ENCODE data around the gene KIAA0040. TPM values are rescaled to one million over a fixed set of nuclear protein-coding genes. Genes with fewer than 3 reads are reported as not detected.

Gene KIAA0040
- polyA plus RNA-seq, 1 donor from 2014 or later = 85.7 TPM

DNA sequence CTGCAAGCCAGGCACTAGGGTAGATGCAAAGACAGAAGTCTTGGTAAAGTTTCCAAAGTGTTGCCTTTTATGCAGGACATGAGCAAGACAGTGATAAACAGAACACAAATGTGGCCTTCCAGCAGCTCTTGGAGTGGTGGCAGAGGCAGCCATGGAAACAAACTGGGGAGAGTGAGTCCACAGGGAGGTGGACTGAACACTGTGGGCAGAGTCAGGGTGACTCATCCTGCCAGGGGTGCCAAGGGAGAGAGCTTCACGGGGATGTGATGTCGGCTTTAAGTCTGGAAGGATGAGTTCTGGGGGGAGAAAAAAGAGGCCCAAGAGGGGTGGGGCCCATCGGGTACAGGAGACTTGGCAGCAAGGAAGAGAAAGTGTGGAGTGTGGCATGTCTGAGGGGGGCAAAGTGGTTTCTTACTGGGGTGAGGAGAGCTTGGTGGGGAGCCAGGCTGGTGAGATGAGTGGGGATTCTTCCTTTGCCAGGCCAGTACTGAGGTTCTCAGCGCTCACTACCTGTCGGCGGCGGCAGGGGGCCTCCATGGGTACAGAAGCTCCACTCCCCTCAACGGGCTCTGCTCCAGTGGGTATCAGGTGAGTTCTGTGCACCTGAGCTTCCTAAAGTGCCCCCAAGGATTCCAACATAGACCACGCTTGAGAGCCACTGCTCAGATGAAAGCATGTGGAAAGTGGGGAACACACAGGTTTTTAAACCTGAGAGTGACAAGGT, 41.8 kb downstream of the KIAA0040 start:
- Mint-ChIP-seq H3K4me1 (peaks cover 14 to 32% (median 18%) of the 10 kb centered on the region in 3 donors), H3K27me3 (peaks cover 28% of the 10 kb centered on the region), H3K27ac (no peak overlapping the region), H3K4me3 (no peak overlapping the region), H3K36me3 (no peaks in the 10 kb centered on the region), H3K9me3 (no peaks in the 10 kb centered on the region)

GRCh38 chr1:175148068-175148467, 44.5 kb downstream of the KIAA0040 start:
- Mint-ChIP-seq H3K4me3 (no peak overlapping the region), H3K4me1 (peaks cover 5 to 21% (median 7%) of the 10 kb centered on the region in 3 donors), H3K27ac (peak overlapping the region in 1 of 3 donors; percentile 63), H3K36me3 (no peaks in the 10 kb centered on the region), H3K9me3 (no peaks in the 10 kb centered on the region), H3K27me3 (peaks cover 26% of the 10 kb centered on the region)

- H3K4me1 Mint-ChIP-seq = peaks cover 10 to 26% (median 10%) of the 10 kb centered on the region in 3 donors
- H3K27ac Mint-ChIP-seq = peak overlapping the region in 2 of 3 donors; percentile 47 to 63
- no peak overlapping the region for H3K4me3 Mint-ChIP-seq
- H3K36me3 Mint-ChIP-seq = no peaks in the 10 kb centered on the region
- H3K27me3 Mint-ChIP-seq = peaks cover 24% of the 10 kb centered on the region
- H3K9me3 Mint-ChIP-seq = no peaks in the 10 kb centered on the region
Observed at GRCh38 chr1:175147569-175147968, 45.0 kb downstream of the KIAA0040 start.

DNA sequence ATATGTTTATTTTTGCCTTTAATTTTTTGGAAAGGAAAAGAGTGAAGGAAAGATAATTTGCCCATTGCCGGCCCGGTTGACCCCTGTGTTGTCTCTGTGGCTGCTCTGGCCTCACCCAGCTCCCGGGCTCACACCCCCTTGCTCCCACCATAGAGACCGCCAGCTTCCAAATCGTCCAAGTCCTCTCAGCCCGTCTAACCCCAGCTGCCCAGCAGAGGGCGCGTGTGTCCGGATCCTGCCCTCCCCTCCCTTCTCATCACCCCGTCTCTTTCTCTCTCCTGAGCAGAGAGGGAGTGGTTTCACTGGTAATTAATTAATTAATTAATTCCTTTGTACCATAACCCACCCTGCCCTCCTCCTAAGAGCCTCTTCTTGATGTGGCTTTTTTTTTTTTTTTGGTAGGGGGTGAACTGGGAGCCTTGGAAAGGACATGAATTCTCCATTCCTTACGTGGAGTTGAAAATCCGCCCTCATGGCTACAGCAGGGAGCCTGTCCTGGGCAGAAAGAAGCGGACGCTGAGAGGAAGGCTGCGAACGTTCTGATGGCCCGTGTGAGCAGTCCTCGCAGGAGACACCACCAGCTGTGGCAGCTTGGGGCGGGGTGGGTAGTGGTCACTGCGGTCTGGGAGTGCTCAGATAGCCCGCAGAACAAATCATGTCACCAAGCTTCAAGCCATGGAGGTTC, 45.9 kb downstream of the KIAA0040 start:
- Mint-ChIP-seq H3K4me1 (peaks cover 15 to 32% (median 15%) of the 10 kb centered on the region in 3 donors), H3K27me3 (peaks cover 17% of the 10 kb centered on the region), H3K4me3 (no peak overlapping the region), H3K36me3 (no peaks in the 10 kb centered on the region), H3K27ac (no peak overlapping the region), H3K9me3 (no peaks in the 10 kb centered on the region)

DNA sequence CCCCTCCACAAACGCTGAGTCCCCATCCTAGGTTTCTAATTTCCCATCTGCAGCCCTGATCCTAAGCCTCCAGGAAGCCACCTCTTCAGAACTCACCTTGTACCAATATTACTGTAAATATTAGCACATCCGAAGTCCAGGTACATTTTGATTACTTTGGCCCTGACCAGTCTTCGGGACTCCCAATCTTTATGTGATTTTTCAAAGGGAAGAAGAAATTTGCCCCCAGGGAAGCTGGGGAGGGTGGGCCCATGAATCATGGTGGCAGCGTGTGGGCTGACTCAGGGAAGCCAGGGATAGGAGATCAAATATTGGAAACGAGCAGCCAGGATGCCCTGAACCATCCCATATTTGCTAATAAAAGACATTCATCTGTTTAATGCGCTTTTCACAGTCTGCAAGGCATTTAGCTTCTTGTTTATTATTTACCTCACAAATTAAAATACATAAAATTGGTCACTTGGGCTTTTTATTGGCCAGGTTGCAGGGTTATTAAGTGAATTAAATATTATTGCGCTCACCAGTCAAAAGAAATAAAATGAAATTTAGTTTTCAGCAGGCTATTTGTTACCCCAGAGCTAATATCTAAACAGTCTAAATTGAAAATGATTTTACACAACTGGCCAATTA, 46.6 kb downstream of the KIAA0040 start:
- Mint-ChIP-seq H3K4me1 (peaks cover 17 to 35% (median 21%) of the 10 kb centered on the region in 3 donors), H3K36me3 (no peaks in the 10 kb centered on the region), H3K9me3 (no peaks in the 10 kb centered on the region), H3K27ac (no peak overlapping the region), H3K4me3 (no peak overlapping the region), H3K27me3 (peaks cover 13% of the 10 kb centered on the region)

- H3K9me3 Mint-ChIP-seq = no peaks in the 10 kb centered on the region
- peaks cover 13% of the 10 kb centered on the region for H3K27me3 Mint-ChIP-seq
Observed at GRCh38 chr1:175138579-175138978, 54.0 kb downstream of the KIAA0040 start.

DNA sequence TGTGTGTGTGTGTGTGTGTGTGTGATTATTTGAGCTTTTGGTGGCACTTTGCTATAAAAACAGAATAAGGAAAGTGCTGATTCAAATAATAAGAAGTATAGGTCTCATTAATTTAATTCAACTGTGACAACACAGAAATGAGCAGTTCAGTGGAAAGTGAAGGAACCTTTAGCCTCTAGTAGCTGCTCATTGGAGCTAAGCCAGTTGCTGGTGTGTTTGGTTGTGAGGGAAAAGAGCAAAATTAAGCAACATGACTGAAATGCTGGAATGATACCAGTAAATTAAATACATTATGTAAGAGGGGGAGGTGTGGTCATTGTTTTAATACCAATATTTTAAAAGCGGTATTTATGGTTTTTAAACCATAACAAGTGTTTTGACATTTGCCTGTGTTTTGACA, 55.2 kb downstream of the KIAA0040 start:
- peaks cover 13% of the 10 kb centered on the region for H3K27me3 Mint-ChIP-seq
- H3K27ac Mint-ChIP-seq = no peak overlapping the region
- peaks cover 8 to 17% (median 15%) of the 10 kb centered on the region in 3 donors for H3K4me1 Mint-ChIP-seq
- H3K4me3 Mint-ChIP-seq = no peak overlapping the region
- H3K9me3 Mint-ChIP-seq = no peaks in the 10 kb centered on the region
- H3K36me3 Mint-ChIP-seq = peaks cover 2% of the 10 kb centered on the region

More at GRCh38 chr1:175138579-175138978, 54.0 kb downstream of the KIAA0040 start:
- Mint-ChIP-seq H3K36me3 (no peaks in the 10 kb centered on the region), H3K4me1 (peaks cover 17 to 28% (median 20%) of the 10 kb centered on the region in 3 donors), H3K27ac (no peak overlapping the region), H3K4me3 (no peak overlapping the region)

DNA sequence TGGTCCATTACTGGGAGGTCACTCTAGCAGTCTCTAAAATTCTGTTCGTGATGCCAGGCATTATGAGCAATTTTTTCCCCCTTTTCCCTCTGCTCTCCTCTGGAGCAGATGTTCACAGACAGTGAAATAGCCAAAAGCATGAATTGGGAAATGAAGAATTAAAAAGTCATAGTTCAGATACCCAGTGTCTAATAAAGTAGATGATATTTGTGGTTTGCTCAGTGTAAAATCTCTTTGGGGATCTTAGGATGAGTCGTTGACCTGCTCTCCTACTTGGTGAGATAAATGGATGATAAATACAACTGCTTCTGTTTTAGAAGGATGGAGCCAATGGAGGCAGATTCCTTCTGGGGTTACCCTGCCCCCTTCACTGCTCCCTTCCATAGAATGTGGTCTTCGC, 56.3 kb downstream of the KIAA0040 start:
- peaks cover 13% of the 10 kb centered on the region for H3K27me3 Mint-ChIP-seq
- H3K9me3 Mint-ChIP-seq = no peaks in the 10 kb centered on the region
- H3K36me3 Mint-ChIP-seq = peaks cover 2% of the 10 kb centered on the region
- H3K27ac Mint-ChIP-seq = no peak overlapping the region
- no peak overlapping the region for H3K4me3 Mint-ChIP-seq
- H3K4me1 Mint-ChIP-seq = peaks cover 0 to 8% (median 5%) of the 10 kb centered on the region in 3 donors

GRCh38 chr1:175134500-175134899, 58.1 kb downstream of the KIAA0040 start:
- Mint-ChIP-seq H3K36me3 (peaks cover 2% of the 10 kb centered on the region), H3K27me3 (peaks cover 12% of the 10 kb centered on the region), H3K27ac (no peak overlapping the region), H3K4me3 (no peak overlapping the region), H3K4me1 (peaks cover 0 to 13% (median 2%) of the 10 kb centered on the region in 3 donors), H3K9me3 (no peaks in the 10 kb centered on the region)

GRCh38 chr1:175133673-175134435, 58.7 kb downstream of the KIAA0040 start:
- Mint-ChIP-seq H3K36me3 (peaks cover 2% of the 10 kb centered on the region), H3K4me3 (no peak overlapping the region), H3K4me1 (peaks cover 0 to 13% (median 2%) of the 10 kb centered on the region in 3 donors), H3K27me3 (peaks cover 12% of the 10 kb centered on the region), H3K9me3 (no peaks in the 10 kb centered on the region), H3K27ac (no peak overlapping the region)

DNA sequence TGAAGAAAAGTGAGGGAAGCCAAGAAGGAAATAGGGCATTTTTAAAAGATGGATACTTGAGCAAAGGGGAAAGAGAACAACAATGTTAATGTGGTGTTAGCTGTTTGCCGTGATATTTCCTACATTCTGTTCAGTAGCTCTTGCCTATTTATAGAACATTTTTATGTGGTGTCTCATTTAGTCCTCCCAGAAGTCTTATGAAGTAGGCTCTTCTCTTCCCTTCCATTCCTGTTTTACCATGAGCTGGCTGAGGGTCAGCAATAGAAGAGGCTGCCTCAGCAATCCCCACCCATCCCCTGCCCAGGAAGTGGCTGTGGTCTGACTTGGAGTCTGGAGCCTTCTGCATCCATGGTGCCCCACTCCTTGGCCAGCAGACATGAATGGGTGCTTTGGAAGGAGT, 60.1 kb downstream of the KIAA0040 start:
- Mint-ChIP-seq H3K36me3 (peaks cover 2% of the 10 kb centered on the region), H3K27ac (peak overlapping the region in 1 of 3 donors; percentile 31), H3K27me3 (peaks cover 12% of the 10 kb centered on the region), H3K9me3 (no peaks in the 10 kb centered on the region), H3K4me3 (no peak overlapping the region), H3K4me1 (peaks cover 3 to 13% (median 4%) of the 10 kb centered on the region in 3 donors)

- Mint-ChIP-seq H3K36me3 (peaks cover 2% of the 10 kb centered on the region), H3K4me1 (peaks cover 3 to 13% (median 4%) of the 10 kb centered on the region in 3 donors), H3K27me3 (peaks cover 5% of the 10 kb centered on the region), H3K4me3 (peak overlapping the region in 1 of 4 donors; percentile 14), H3K27ac (no peak overlapping the region), H3K9me3 (no peaks in the 10 kb centered on the region)
Observed at GRCh38 chr1:175131095-175131494, 61.5 kb downstream of the KIAA0040 start.

DNA sequence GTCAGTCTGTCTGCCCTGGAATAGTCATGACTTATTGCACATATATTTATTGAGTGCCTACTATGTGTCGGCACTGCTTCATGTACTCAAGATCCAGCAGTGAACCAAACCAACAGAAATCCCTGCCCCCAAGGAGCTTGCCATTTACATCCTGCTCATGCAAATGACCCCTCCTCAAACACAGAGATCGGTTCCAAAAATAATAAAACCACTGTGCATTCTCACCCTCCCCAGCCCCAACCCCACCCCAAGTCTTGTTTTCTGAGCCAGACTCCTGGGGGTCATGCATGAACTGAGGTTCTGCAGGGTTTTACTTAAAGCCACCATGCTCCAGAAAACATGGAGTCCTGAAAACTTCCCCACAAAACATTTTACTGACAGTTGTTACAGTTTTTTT, 61.9 kb downstream of the KIAA0040 start:
- no peaks in the 10 kb centered on the region for H3K9me3 Mint-ChIP-seq
- H3K27me3 Mint-ChIP-seq = peaks cover 2% of the 10 kb centered on the region
- peaks cover 2% of the 10 kb centered on the region for H3K36me3 Mint-ChIP-seq

DNA sequence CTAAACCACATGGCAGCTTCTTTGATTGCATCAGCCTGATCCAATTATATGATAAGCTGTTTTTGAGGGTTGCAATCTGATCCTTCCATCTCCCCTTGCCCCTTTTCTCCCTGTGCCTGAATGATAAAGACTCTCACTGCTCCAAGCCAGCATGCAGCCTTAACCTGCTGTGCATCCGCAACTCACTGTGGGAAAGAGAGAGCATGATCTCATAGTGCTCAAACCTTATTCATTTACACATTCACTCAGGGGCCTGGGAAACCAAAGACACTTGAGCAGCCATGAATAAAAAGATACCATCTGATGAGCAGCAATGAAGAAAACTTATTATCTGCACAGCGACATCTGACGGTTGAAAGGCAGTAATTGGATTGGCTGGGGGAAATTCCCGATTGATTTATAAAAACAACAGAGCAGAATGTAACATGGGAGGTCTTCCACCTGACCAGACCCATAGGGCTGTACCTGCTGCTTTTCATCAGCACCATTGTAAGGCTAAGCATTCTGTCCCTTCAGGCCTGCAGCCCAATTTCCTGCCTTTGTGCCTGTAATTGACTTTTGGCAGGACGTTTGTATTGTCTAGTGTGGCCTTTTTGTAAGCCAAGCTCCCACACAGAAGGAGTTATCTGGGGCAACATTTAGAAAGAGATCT, 62.5 kb downstream of the KIAA0040 start:
- Mint-ChIP-seq H3K27me3 (peaks cover 2% of the 10 kb centered on the region), H3K27ac (no peak overlapping the region), H3K9me3 (no peaks in the 10 kb centered on the region), H3K4me3 (no peak overlapping the region), H3K4me1 (peaks cover 3 to 13% (median 4%) of the 10 kb centered on the region in 3 donors), H3K36me3 (peaks cover 2% of the 10 kb centered on the region)

More for the DNA sequence above, 61.9 kb downstream of the KIAA0040 start:
- no peak overlapping the region for H3K27ac Mint-ChIP-seq
- H3K4me3 Mint-ChIP-seq = no peak overlapping the region
- H3K4me1 Mint-ChIP-seq = peaks cover 3 to 13% (median 4%) of the 10 kb centered on the region in 3 donors

All from IgD-negative memory B cell (primary cell).